Stimulated activated naive CD4-positive, alpha-beta T cell treated with Interleukin-2 at 50 U/mL for 16 hours (primary cell): ENCODE results near the gene MPHOSPH8.
"Not testable (repeated sequence)": the region's sequence is repeated elsewhere in the genome, so short reads cannot be mapped to it uniquely, and the experiment has no call there.

Experiments
- DNase-seq: peaks from one replicate; lab custom pipeline; 2025; lab: John Stamatoyannopoulos, UW

MPHOSPH8 gene

DNA sequence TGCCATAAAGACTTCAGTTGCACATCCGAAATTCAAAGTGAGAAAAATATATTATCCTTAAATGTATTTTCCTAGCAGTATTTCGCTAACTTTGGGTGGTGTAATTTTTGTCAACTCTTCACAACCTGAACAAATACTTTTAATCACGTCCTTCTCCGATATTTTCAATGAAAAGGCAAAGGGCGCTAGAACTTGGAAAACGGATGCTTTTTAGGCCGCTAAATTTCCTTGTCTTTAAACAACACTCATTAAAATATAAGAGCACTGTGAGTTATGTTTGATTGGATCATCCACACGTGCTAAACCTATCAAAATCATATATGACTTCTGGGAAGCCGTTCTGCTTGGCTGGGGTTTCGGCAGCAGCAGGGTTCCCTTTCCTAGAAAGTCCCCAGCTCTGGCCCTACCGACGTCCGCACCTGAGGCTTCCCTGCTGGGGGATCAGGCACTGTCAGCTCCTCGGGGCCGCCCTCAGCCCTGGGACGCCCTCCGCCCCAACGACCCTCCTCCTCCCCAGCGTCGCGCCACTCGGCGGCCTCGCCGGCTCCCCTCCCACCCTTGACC lies 462 bp upstream of the MPHOSPH8 start:
- no peak for DNase-seq

DNA sequence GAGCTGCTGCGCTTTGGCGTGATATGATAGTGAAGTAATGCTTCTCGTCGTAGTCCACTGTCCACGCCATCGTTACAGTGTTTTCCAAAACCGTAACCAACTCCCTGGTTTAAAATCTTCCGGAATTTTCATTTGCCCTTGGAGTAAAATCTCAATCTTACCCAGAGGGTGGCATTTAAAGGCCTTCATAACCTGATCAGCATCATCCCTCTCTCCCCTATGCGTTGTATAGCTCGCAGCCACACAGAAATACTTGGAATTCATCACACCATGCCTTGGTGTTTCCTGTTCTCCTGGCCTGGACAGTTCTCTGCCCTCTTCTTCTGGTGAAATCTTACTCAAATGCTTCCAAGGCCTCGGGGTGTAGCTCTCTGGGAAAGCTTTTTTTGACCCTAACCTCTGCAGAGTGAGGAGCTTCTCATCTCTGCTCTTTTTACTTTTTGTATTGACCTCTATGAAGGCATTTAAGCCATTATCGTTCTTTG lies 839 bp downstream of the MPHOSPH8 start:
- no peak for DNase-seq

DNA sequence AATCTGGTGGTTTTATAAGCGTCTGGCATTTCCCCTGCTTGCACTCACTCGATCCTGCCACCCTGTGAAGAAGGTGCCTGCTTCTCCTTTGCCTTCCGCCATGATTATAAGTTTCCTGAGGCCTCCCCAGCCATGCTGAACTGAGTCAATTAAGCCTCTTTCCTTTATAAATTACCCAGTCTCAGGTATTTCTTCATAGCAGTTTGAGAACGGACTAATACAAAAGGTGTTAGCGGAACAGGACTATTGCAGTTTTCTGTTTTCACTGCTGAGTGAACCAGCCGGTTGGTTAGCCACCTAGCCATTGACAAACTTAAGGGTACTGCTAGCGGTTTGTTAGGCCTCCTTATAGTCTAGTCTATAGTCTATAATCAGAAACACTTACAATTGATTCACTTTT lies 2.5 kb downstream of the MPHOSPH8 start:
- not testable (repeated sequence) for DNase-seq

DNA sequence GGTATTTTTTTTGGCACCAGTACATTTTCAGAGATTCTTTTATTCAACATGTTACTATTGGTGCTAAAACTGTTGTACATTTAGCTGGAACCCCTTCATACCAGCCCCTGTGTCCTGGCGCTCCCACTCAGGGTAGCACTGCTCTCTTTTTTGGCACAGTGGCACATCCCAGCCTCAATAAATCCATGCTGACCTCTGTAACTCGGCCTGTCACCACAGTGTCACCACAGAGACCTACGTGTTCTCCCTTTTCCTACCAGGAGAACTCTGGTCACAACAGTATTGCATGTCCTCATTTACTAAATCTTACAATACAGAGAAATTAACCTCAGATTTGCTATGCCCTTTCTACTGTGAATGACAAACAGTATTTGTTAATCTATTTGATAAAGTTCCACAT lies 10.2 kb downstream of the MPHOSPH8 start:
- no peak for DNase-seq

DNA sequence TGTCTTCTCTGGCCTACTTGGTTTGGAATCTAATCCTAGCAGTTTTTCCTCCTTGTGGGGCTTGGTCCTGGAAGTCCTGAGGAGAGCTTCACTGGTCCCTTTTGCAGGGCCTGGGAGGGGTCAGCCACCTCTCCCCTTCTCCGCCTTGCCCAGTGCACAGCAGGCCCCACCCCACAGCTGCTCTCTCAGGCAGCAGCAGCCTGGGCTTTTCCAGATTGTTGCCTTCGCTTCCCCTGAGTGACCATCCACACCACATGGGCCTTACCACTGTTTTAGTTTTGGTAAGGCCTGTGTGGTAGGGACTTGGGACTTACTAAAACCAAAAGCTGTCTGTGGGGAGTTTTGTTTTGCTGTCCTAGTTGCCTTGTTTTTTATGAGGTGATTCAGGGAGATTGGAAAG lies 11.5 kb downstream of the MPHOSPH8 start:
- DNase-seq = no peak

DNA sequence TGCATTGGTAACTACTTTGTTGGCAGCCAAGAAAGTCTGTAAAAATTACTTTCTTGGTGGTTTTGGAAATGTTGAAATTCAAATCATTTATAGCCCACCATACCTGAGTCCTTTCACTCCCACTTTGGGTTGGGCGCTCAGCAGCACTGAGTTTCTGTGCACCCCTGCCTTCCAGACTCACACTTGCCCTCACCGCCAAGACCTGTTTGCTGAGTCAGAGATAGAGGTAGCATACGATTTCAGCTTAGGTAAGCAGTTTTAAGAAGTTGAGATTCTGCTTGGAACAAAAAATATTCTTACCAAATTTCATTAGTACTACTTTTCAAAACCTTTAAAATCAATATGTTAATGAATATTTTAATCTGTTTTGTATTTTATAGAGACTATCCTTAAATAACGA lies 12.6 kb downstream of the MPHOSPH8 start:
- DNase-seq = no peak

DNA sequence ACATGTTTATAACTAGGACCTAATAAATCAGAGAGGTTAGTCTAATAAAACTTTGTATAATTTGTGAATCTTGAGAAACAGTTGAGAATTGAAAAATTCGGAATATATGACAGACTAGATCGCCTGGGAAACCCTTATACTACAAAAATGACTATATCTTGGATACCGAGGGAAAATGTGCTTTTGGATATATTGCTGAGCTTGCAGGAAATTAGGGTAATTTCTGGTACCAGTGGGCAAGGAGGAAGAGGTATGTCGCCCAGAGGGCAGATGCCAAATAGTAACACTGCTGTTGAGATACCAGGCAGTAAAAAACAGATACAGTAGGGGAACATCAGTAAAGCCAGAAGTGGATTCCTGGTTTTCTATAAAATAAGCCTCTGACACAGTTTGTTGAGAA lies 17.3 kb downstream of the MPHOSPH8 start:
- DNase-seq = no peak

DNA sequence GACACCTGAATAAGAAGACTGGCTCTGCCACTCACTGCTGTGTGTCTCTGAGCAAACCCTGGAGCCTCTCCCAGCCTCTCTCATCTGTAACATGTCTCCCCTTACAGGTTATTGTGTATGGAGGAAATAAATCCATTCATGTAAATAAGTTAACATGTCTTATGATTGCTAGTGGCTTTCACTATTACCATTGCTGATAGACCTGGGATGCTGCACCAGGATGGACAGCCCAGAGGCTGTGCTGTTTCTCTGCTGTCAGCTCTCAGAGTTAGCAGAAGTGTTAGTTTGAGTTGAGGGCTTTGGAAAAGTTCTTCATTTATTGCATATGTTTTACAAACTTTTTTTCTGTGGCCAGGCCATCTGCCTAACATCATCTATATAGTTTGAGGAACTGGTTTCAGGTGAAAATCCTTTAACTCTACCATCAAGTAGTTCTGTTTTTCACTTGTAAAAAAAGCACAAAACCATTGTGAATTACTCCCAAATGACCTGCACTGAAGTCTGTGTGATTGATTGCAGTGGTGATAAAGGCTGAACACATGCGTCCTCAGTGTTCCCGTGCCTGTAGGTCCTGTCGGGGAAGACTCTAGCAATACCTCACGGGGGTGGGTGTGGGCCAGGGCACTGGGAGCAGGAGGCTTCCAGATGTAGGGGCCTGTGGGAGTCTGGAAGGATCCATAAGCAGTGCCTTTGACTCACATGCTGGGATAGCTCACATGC lies 24.6 kb downstream of the MPHOSPH8 start:
- no peak for DNase-seq

DNA sequence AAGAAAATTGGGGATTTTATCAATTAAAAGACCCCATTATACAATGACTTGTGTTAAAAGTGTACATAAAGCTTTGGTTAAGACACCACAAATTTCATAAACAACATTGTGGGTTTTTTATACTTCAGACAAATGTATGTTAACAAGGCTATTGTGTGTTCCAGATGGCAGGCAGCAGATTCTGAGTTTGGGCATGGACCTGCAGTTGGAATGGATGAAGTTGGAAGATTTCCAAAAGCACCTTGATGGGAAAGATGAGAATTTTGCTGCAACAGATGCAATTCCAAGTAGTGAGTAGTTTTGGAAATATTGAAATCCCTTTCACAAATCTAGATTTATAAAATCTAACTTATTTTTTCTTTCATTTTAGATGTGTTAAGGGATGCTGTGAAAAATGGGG lies 25.4 kb downstream of the MPHOSPH8 start:
- DNase-seq = no peak

DNA sequence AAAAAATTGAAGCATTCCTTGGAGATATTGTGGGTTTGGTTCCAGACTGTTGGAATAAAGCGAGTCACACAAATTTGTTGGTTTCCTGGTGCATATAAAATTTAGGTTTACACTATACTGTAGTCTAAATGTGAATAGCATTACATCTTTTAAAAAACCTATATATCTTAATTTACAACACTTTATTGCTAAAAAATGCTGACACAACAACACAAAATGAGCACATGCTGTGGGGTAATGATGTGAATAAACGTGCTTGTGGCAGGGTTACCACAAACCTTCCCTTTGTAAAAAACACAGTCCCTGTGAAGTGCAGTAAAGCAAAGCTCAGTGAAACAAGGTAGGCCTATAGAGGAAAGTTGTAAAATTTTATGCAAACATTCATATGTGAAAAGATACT lies 27.7 kb downstream of the MPHOSPH8 start:
- no peak for DNase-seq

DNA sequence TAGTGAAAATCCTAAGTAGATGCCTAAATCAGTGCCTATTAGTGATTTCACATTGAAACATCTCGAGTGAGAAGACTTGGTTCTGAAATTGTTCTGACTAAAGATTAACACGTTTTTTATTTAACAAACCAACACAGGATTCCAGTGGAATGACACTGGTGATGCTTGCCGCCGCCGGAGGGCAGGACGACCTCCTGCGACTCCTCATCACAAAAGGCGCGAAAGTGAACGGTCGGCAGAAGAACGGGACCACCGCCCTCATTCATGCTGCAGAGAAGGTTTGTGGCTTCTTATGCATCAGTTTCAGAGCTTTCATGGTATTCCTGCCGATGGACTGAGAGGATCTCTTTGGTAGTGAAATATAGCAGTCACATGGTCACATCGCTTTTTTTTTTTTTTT lies 28.1 kb downstream of the MPHOSPH8 start:
- DNase-seq = no peak

DNA sequence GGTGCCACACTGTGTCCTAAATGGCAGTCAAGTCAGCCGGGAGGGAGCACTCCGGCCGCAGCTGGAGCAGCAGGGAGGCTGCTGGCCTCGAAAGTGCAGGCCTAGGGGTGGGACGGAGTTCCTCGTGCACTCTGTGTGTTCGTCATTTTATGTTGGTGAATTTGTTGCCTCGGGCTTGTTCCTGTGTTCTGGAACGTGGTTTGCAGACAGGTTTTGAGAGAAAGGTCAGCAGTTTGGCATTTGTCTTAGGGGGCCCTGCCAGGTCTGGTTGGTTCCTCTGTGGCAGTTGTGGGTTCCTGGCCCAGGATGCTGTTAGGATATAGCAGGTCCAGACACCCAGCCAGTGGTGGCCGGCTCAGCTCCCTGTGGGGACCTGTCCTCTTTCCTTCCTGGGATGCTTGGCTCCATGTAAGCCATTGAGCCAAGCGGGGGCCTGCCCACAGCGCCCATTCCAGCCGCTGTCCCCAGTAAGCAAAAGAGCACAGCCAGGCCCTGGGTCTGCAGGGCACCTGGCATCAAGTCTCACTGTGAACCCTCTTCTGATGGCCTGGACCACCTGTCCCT lies 30.0 kb downstream of the MPHOSPH8 start:
- no peak for DNase-seq

DNA sequence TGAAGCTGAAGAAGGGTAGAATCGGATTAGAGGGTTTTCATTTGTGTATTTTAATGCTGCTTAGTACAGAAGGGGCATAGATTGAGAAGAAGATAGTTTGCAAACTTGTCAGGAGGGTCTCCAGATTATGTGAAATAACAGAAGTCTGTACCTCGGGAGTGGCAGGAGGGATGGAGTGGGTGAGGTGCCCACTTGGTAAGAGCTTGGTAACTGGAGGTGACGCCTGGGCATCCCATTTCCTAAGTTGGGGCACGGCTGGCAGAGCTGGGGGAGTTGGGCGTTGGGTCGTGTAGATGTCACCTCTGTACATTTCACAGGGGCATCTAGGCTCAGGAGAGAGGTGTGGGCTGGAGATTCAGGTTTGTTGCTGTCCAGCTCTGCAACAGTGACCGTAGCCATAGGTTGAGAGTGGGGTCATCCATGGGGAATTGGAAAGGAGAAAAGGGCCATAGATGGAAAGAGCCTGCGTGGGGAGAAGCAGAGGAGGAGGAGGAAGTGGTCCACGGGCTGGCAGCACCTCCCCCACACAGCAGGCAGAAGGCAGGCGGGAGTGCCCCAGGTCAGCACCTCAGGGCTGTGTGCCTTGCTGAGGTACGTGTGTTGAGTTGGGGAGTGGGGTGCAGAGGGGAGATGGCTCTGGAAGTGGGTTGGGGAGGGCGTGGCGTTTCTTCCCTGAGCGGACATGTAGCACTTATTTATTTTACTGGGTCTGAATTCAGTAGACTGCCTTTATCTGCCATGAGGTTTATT lies 31.2 kb downstream of the MPHOSPH8 start:
- no peak for DNase-seq

DNA sequence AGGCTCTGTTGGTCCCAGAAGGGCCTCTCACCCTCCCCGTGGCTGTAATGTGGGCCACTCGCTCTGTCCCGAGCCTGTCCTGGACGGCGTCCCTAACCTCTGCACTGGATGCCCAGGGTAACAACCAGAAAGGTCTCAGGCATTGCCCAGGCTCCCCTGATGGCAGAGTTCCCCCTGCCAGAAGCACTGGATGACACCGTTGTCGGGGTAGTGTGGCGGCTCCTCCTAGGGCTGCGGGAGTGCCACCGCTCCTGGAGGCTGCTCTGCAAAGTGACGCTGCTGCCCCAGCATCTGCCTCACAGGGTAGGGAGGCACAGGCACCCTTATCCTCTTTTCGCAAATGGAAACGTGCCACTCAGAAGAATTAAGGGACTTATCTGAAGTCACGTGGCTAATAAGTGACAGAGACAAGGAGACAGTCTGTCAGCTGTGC lies 32.0 kb downstream of the MPHOSPH8 start:
- DNase-seq = no peak

DNA sequence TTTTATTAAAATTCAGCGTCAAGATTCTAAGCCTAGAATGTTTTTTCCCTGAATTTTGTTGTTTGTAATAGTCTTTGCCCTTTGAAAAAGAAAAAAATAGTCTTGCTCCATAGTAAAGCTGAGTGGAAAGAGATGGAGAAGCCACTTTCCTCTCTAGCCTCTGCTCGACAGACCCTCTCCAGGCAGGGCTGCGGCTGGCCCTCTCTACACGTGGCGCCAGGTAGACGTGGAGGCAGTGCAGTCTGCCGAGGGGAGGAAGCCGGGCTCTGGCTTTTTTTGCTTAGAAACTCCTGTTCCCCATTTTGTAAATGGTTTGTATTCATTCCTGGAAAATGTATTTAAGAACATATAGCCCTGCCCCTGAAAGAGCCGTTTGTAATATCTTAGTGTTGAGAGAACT lies 35.3 kb downstream of the MPHOSPH8 start:
- DNase-seq = no peak

DNA sequence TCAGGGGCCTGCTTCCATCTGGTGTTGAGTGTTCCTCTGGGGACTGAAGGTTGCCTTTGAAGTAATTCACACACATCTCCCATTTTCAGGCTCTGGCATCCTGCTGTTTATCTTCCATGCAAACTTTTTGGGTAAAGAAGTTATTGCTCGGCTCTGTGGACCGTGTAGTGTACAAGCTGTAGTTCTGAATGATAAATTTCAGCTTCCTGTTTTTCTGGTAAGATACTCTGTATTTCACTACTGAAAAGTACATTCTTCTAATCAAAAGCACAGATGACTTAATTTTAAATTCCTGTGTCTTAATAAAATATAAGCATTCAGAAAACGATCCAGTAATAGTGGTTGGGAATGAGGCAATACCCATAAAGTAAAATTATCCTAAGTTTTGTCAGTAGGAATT lies 36.7 kb downstream of the MPHOSPH8 start:
- no peak for DNase-seq

DNA sequence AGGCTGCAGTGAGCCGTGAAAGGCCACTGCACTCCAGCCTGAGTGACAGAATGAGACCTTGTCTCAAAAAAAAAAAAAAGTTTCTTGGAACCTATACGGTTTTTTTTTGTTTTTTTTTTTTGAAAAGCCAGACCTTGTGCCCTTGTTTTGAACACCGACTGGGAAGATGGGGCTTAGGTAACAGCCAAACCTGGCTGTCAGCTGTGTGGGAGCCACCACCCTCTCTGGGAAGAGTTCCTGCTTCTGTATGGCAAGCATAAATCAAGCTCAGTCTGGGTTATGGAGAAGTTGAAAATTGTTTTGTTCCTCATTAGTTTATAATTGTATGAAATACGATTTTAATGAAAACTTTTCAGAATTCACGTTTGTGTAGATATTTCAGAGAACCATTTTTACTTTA lies 39.5 kb downstream of the MPHOSPH8 start:
- DNase-seq = no peak

DNA sequence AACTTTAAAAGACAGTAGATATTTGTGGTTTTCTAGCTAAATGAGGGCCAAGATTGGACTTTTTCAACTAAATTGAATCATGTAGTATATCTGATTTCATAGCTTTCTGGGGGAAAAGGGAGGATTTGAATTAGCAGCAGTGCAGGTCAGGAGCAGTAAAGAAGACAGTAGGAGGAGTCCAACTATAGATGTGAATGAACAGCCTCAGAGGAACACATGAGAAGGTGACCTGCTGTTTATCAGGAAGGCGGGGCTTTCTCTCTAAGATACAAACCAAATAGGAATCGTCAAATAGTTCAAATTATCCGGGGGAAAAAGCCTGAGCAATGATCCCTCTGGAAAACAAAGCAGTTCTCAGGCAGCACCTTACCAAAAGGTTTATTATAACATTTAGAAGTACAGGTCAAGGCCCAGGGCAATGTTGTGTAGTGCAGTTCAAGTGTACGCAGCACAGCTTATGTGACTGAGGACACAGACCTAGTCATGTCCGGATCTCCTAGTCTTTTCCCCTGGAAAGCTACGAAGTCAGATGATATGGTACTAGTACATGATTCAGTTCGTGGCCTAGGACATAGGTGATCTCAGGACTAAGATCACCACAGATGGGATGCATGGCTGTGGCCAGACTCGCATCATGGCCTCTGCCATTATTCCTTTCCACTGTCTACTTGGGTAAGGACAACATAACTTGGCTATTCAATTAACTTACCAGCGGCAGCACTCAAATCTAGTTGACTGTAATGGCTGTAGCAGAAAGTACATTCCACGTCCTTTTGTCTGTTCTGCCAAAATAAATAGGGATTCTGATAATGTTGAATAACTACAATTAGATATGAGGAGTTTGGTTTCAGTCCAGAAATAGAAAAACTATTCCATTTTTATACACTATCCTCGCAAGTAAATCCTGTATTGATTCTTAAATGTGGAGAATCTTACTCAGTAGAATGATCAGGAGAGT lies 40.3 kb downstream of the MPHOSPH8 start:
- no peak for DNase-seq

DNA sequence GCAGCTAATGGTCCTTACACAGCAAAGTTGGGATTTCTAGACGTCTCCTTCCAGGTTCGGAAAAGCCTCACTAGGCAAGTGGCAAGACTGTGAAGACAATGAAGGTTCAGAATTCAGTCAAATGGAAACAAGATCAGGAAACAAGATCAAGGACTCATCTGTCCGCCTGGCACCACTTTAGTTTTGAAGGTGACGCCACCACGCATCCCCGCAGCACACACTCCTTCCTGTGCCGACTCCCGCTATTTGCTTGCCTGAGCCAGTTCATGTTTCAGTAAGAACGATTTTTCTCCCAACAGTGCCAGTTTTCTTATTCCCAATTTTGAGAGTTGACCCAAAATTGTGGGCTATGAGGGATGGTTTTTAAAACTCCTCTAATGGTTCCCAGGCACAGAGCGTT lies 41.4 kb downstream of the MPHOSPH8 start:
- no peak for DNase-seq

DNA sequence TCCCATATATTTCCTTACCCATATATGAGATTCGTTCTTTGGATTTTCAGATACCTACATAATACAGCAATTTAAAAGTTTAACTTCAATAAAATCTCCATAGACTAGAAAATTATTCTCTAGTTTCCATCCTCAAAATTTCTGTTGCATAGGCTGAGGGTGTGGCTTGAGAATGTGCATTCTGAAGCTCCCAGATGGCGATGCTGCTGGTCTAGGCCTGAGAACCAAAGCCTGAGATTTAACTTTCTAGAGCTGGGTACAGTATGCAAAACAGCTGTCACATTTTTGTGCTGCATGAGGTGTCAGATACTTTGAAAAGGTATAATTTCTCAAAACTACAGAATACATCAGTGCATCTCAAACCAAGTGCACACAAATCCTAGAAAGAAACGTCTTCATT lies 42.7 kb downstream of the MPHOSPH8 start:
- no peak for DNase-seq

DNA sequence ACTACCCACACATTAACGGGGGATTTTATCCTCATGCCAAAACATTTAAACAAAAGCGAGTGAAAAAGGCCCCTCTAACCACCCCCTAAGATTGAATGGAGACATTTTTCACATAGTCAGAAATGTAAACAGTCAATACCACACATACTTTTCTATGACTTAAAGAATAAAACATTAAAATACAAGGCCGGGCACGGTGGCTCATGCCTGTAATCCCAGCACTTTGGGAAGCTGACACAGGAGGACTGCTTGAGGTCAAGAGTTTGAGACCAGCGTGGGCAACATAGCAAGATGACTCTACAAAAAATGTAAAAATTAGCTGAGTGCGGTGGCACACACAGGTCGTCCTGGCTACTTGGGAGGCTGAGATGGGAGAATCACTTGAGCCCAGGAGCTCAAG lies 47.3 kb downstream of the MPHOSPH8 start:
- no peak for DNase-seq

DNA sequence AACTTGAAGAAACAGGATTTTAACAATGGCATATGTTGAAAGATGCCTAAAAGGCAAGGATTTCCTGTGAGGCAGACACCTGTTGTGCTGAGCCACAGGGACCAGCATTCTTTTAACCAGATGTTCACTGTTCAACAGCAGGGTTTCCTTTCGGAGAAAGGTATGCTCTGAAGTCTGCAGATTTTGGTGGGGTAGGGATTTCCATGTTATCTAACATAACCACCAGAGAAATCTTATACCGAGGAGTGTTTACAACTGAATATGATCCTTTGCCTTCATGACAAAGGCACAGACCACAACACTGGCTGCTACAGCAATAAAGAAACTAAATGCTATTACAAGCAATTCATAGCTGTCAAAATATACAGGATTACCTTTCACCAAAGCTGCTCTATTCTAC lies 48.1 kb downstream of the MPHOSPH8 start:
- no peak for DNase-seq
